GM04503 (cell line): ENCODE data around the gene ZNF724.

Experiments
- DNase-seq: peaks from one replicate; pipeline ENCODE4 v3.0.0-alpha.2; 2012; ENCODE audit warnings: low read depth

Gene ZNF724

GRCh38 chr19:23241419-23241818, 8.8 kb downstream of the ZNF724 start:
- no peak for DNase-seq

GRCh38 chr19:23222998-23223652, 27.1 kb downstream of the ZNF724 start:
- DNase-seq: no peak

GRCh38 chr19:23203841-23204344, 46.3 kb downstream of the ZNF724 start:
- DNase-seq: no peak

GRCh38 chr19:23190341-23190740, 59.9 kb downstream of the ZNF724 start:
- DNase-seq: no peak

- no peak for DNase-seq
Measured at GRCh38 chr19:23183251-23183650, 66.9 kb downstream of the ZNF724 start.
